T-helper 1 cell (primary cell): ENCODE measurements around the gene SLC66A1.

Experiments used
- DNase-seq, 5 donors: peaks; one replicate each; pipeline ENCODE4 v3.0.0-alpha.2; 2012 to 2020

Gene SLC66A1

GRCh38 chr1:19305880-19306279, 6.2 kb upstream of the SLC66A1 start:
- no peak for DNase-seq

- DNase-seq, result no peak
These were observed 5.2 kb upstream of the SLC66A1 start for GRCh38 chr1:19306941-19307340.

- no peak for DNase-seq
These were observed 4.2 kb upstream of the SLC66A1 start for GRCh38 chr1:19307794-19308508.

GRCh38 chr1:19308509-19308907, 3.6 kb upstream of the SLC66A1 start:
- DNase-seq, result no peak

- no peak for DNase-seq
These were observed 2.9 kb upstream of the SLC66A1 start for GRCh38 chr1:19309123-19309813.

- DNase-seq, result no peak
These were observed 2.1 kb upstream of the SLC66A1 start for GRCh38 chr1:19310061-19310460.

- DNase-seq, result no peak
These were observed 1.2 kb upstream of the SLC66A1 start for GRCh38 chr1:19310720-19311502.

GRCh38 chr1:19311503-19311930, 609 bp upstream of the SLC66A1 start:
- DNase-seq, result peak in 1 of 5 donors; percentile 7

- no peak for DNase-seq
These were observed 883 bp downstream of the SLC66A1 start for GRCh38 chr1:19312782-19313635.

- DNase-seq, result no peak
These were observed 1.5 kb downstream of the SLC66A1 start for GRCh38 chr1:19313636-19313959.

GRCh38 chr1:19313961-19314882, 2.1 kb downstream of the SLC66A1 start:
- no peak for DNase-seq

GRCh38 chr1:19315378-19316198, 3.5 kb downstream of the SLC66A1 start:
- no peak for DNase-seq

- DNase-seq, result no peak
These were observed 5.2 kb downstream of the SLC66A1 start for GRCh38 chr1:19317126-19317910.

- no peak for DNase-seq
These were observed 7.1 kb downstream of the SLC66A1 start for GRCh38 chr1:19319196-19319595.

GRCh38 chr1:19321071-19321470, 8.9 kb downstream of the SLC66A1 start:
- DNase-seq, result no peak

- DNase-seq, result no peak
These were observed 10.4 kb downstream of the SLC66A1 start for GRCh38 chr1:19322481-19322880.

- DNase-seq, result no peak
These were observed 12.0 kb downstream of the SLC66A1 start for GRCh38 chr1:19323987-19324664.

- DNase-seq, result no peak
These were observed 12.5 kb downstream of the SLC66A1 start for GRCh38 chr1:19324665-19324990.

GRCh38 chr1:19325368-19325957, 13.3 kb downstream of the SLC66A1 start:
- DNase-seq, result no peak
